ENCODE data around the gene GRIP2.

Gene GRIP2

DNA sequence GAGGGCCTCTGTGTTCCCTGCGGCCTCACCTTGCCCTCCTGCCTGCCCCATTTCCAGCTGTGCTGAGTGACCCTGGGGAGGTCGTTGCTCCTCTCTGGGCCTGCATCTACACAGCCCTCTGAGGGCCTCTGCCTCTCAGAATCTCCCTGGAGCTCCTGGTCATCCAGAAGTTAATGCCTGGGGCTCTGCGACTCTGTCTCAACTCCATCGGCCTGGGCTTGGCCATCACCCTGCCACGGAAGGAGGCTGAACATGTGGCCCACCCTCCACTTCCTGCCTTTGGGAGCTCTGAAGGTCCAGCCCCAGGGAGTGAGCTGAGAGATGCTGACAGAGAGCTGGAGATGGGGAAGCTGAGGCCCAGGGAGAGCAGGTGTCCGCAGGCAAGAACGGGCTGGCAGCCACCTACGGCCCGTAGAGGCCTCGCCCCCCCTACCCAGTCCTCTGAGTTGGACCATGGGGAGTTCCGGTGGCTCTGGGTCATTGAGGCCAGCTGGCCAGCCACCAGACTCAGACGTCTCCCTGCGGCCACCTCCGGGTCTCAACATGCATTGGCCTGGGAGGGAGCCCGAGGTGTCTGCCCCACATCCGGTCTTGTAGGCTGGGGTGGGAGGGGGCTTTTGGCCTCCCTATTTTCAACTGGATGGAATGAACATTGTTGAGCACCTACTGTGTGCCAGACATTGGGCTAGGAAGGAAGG, 34.2 kb downstream of the GRIP2 start:
- no peaks in the 10 kb centered on the region for H3K4me1 ChIP-seq (ENCODE audit: control insufficient read depth, insufficient read depth, low read length)
- H3K9me3 ChIP-seq (ENCODE audit: control insufficient read depth, insufficient read depth, low read depth, low read length): no peaks in the 10 kb centered on the region; the same call in 1 of the 2 replicates
- H3K4me3 ChIP-seq (ENCODE audit: low read depth, low read length): no peak overlapping the region
- H3K27ac ChIP-seq (ENCODE audit: extremely low read depth, low read depth, low read length): no peak overlapping the region
- ChIA-PET POLR2A (no interaction called here), CTCF (interaction anchor here (0.7 to 1.1 kb wide), 2 partner anchors 42 to 245 kb away, joined by 3 read pairs; no protein-coding TSS in a partner anchor)
- no peaks in the 10 kb centered on the region for H3K36me3 ChIP-seq (ENCODE audit: control insufficient read depth in 2 of 2, insufficient read depth in 1 of 2, low read length in 2 of 2)
- TF ChIP-seq ZIC2 (tag by site-specific recombination; IDR thresholded peaks at IDR 0.05): peak; percentile 21; the same call in 1 of the 2 replicates
- TF ChIP-seq HOXD13 (CRISPR knock-in tag; IDR thresholded peaks at IDR 0.05; ENCODE audit: borderline replicate concordance): no peak

- H3K36me3 ChIP-seq (ENCODE audit: control insufficient read depth in 2 of 2, insufficient read depth in 1 of 2, low read length in 2 of 2): no peaks in the 10 kb centered on the region
- H3K9me3 ChIP-seq (ENCODE audit: control insufficient read depth, insufficient read depth, low read depth, low read length): no peaks in the 10 kb centered on the region; the same call in 1 of the 2 replicates
- ChIA-PET POLR2A (interaction anchor here (0.5 kb wide), 1 partner anchor 14 kb away, joined by 3 read pairs; no protein-coding TSS in a partner anchor), CTCF (interaction anchor here (0.7 kb wide), 1 partner anchor 244 kb away, joined by 3 read pairs; no protein-coding TSS in a partner anchor)
- no peaks in the 10 kb centered on the region for H3K4me1 ChIP-seq (ENCODE audit: control insufficient read depth, insufficient read depth, low read length)
- H3K27ac ChIP-seq (ENCODE audit: extremely low read depth, low read depth, low read length): no peak overlapping the region
- no peak overlapping the region for H3K4me3 ChIP-seq (ENCODE audit: low read depth, low read length)
- TF ChIP-seq ZNF670 (tag by site-specific recombination; IDR thresholded peaks at IDR 0.05; ENCODE audit: low read depth) (no peak), TCF7L2 (IDR thresholded peaks at IDR 0.05; ENCODE audit: borderline replicate concordance, low read depth, low read length) (no peak), ZNF354C (tag by site-specific recombination; IDR thresholded peaks at IDR 0.05; ENCODE audit: borderline replicate concordance, low read depth) (no peak), ZNF654 (tag by site-specific recombination; IDR thresholded peaks at IDR 0.05; ENCODE audit: low read depth) (no peak), ZBTB11 (tag by site-specific recombination; conservative IDR thresholded peaks at IDR 0.05; ENCODE audit: low read depth) (no peak), ZSCAN18 (tag by site-specific recombination; IDR thresholded peaks at IDR 0.05) (no peak), KLF1 (tag by site-specific recombination; IDR thresholded peaks at IDR 0.05) (no peak), RBAK (tag by site-specific recombination; IDR thresholded peaks at IDR 0.05) (no peak), ZNF555 (tag by site-specific recombination; conservative IDR thresholded peaks at IDR 0.05) (no peak), ZNF274 (IDR thresholded peaks at IDR 0.05; ENCODE audit: low read length) (no peak), ZNF274 (tag by site-specific recombination; IDR thresholded peaks at IDR 0.05; ENCODE audit: borderline replicate concordance) (no peak)
- TF ChIP-seq, protein P1, sequence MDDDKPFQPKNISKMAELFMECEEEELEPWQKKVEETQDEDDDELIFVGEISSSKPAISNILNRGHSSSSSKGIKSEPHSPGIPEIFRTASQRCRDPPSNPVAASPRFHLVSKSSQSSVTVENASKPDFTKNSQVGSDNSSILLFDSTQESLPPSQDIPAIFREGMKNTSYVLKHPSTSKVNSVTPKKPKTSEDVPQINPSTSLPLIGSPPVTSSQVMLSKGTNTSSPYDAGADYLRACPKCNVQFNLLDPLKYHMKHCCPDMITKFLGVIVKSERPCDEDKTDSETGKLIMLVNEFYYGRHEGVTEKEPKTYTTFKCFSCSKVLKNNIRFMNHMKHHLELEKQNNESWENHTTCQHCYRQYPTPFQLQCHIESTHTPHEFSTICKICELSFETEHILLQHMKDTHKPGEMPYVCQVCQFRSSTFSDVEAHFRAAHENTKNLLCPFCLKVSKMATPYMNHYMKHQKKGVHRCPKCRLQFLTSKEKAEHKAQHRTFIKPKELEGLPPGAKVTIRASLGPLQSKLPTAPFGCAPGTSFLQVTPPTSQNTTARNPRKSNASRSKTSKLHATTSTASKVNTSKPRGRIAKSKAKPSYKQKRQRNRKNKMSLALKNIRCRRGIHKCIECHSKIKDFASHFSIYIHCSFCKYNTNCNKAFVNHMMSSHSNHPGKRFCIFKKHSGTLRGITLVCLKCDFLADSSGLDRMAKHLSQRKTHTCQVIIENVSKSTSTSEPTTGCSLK (tag by site-specific recombination; IDR thresholded peaks at IDR 0.05): no peak
These were observed 34.9 kb downstream of the GRIP2 start for GRCh38 chr3:14505001-14505802.
